Neural progenitor cell (in vitro differentiated cells): Measurements from ENCODE around the gene SH3BP2.

Experiments
- EZH2phosphoT487 ChIP-seq: fragments of 200-600 bp; sonication (generic); IDR thresholded peaks from 2 replicates; pipeline ENCODE4 v1.6.1; 2017; ENCODE audit warnings: antibody characterized with exemption
- TF ChIP-seq, protein P1 (sequence below): fragments of 200-600 bp; sonication (generic); IDR thresholded peaks from 2 replicates; pipeline ENCODE4 v1.5.1; 2017; ENCODE audit warnings: antibody characterized with exemption, mild to moderate bottlenecking

- no peak for TF ChIP-seq EZH2phosphoT487
- TF ChIP-seq, protein P1, sequence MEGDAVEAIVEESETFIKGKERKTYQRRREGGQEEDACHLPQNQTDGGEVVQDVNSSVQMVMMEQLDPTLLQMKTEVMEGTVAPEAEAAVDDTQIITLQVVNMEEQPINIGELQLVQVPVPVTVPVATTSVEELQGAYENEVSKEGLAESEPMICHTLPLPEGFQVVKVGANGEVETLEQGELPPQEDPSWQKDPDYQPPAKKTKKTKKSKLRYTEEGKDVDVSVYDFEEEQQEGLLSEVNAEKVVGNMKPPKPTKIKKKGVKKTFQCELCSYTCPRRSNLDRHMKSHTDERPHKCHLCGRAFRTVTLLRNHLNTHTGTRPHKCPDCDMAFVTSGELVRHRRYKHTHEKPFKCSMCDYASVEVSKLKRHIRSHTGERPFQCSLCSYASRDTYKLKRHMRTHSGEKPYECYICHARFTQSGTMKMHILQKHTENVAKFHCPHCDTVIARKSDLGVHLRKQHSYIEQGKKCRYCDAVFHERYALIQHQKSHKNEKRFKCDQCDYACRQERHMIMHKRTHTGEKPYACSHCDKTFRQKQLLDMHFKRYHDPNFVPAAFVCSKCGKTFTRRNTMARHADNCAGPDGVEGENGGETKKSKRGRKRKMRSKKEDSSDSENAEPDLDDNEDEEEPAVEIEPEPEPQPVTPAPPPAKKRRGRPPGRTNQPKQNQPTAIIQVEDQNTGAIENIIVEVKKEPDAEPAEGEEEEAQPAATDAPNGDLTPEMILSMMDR: no peak
These were observed 5.4 kb upstream of the SH3BP2 start for GRCh38 chr4:2787230-2788100.
